GF-D8 (cell line): Measurements from ENCODE around the gene DHX30.
"Not testable (repeated sequence)": the region's sequence is repeated elsewhere in the genome, so short reads cannot be mapped to it uniquely, and the experiment has no call there.

ENCODE experiments used
- DNase-seq: peaks from one replicate; lab custom pipeline; 2025; lab: John Stamatoyannopoulos, UW

The DHX30 gene

GRCh38 chr3:47802734-47803479 lies at the start of gene DHX30:
DHX30 (plus strand) TSS chr3:47803138; CDS start chr3:47810684, 7,546 bp downstream.
- peak; percentile 51 for DNase-seq

GRCh38 chr3:47758261-47759025 lies 44.5 kb upstream of the DHX30 start:
- no peak for DNase-seq

- not testable (repeated sequence) for DNase-seq
Observed at GRCh38 chr3:47760207-47760606, 42.7 kb upstream of the DHX30 start.

GRCh38 chr3:47761046-47761445 lies 41.9 kb upstream of the DHX30 start:
- no peak for DNase-seq

- DNase-seq = no peak
Observed at GRCh38 chr3:47762233-47762632, 40.7 kb upstream of the DHX30 start.

GRCh38 chr3:47766186-47766585 lies 36.8 kb upstream of the DHX30 start:
- no peak for DNase-seq

- no peak for DNase-seq
Observed at GRCh38 chr3:47772047-47772446, 30.9 kb upstream of the DHX30 start.

GRCh38 chr3:47772788-47773187 lies 30.1 kb upstream of the DHX30 start:
- no peak for DNase-seq

- DNase-seq = no peak
Observed at GRCh38 chr3:47778746-47779145, 24.2 kb upstream of the DHX30 start.

GRCh38 chr3:47780741-47781684 lies 21.9 kb upstream of the DHX30 start:
- DNase-seq = peak; percentile 17

GRCh38 chr3:47781685-47782445 lies 21.1 kb upstream of the DHX30 start, which contains the start of gene SMARCC1:
SMARCC1 (minus strand) TSS chr3:47781893; CDS start chr3:47781797, 96 bp downstream.
- DNase-seq = peak; percentile 91

GRCh38 chr3:47782446-47783308 lies 20.3 kb upstream of the DHX30 start:
- DNase-seq = no peak

- DNase-seq = no peak
Observed at GRCh38 chr3:47783673-47784072, 19.3 kb upstream of the DHX30 start.

GRCh38 chr3:47791193-47791855 lies 11.6 kb upstream of the DHX30 start:
- DNase-seq = no peak

GRCh38 chr3:47792699-47793098 lies 10.2 kb upstream of the DHX30 start:
- DNase-seq = no peak

GRCh38 chr3:47794544-47794943 lies 8.4 kb upstream of the DHX30 start:
- DNase-seq = no peak

GRCh38 chr3:47799733-47800132 lies 3.2 kb upstream of the DHX30 start:
- no peak for DNase-seq

- peak; percentile 47 for DNase-seq
Observed at GRCh38 chr3:47803480-47804025, 615 bp downstream of the DHX30 start.

GRCh38 chr3:47804577-47804976 lies 1.6 kb downstream of the DHX30 start:
- no peak for DNase-seq
